Measurements from ENCODE around the gene NACA2.
A peak's percentile ranks its signal among the peaks of the same experiment; 100 is the strongest.
"Not testable (repeated sequence)": the region's sequence is repeated elsewhere in the genome, so short reads cannot be mapped to it uniquely, and the experiment has no call there.

NACA2 gene

DNA sequence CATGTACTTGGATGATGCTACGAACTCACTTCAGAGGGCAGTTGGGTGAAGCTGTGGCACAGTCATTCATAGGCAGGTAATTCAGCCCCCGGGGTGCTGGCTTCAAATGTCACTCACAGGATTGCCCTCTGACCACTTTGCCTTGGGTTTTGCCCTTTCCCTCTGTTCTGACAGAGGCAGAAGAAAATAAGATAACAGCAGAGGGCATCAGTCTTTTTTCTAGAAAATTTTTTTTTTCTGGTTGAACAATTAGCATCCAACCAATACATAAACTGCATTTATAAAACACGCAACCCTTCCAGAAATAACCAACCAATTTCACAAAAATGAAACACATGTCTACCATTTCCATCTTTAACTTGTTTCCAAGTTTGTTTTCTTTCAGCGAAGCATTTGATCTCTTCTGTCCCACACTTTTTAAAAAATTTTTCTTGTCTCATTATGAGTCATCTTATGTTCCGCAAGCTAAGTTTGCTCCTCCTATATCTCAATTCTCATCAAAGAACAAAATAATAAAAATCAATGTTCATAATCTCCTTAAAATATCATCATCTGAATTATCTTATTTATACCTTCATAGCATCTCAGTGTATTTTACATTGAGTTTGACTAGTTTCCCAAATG is 15.6 kb downstream of the NACA2 start:
- DNase-seq, result no peak

DNA sequence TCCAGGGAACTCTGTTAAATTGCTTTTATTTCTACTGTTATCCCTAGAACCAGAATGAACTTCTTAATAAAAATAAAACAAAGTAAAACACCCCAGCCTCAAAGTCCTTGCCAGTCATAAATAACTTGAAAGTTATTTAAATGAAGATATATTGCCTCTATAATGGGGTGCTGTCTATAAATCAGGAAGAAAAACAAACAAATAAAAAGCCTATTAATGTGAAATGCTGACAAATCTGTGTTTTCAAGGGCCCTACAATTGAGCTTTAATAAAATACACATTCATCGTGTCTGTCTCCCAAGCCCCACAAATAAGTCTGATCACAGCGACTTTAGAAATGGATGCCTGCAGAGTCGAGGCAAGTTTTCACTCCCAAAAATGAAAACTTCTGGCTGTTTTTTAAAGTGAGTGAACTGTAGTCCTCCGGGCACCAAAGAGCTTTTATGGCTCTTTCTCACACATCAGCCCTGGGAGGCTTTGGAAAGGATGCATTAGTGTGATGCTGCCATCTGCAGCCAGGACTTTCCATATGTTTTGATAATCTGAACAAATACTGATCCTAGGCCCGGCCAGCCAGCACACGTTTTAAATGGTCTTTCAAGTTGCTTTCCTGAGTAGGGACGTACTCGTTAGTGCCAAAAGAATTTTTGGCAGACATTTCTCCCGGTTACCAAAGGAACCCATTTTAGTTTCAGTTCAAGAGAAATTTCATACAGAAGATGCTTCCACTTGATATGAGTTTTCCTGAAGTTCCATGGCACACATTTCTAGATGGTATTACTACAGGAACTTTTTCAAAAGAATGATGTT is 16.3 kb downstream of the NACA2 start:
- peak; percentile 68 to 74 for DNase-seq

DNA sequence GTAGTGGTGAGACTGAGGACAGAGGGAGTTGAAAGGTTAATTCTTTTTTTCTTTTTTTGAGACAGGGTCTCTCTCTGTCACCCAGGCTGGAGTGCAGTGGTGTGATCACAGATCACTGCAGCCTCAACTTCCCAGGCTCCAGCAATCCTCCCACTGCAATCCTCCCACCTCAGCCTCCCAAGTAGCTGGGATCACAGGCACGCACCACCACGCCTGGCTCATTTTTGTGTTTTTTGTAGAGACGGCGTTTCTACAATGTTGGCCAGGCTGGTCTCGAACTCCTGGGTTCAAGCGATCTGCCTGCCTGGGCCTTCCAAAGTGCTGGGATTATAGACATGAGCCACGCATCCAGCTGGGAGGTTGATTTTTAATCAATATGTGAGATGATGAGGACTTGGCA is 18.5 kb downstream of the NACA2 start:
- DNase-seq, result not testable (repeated sequence)

DNA sequence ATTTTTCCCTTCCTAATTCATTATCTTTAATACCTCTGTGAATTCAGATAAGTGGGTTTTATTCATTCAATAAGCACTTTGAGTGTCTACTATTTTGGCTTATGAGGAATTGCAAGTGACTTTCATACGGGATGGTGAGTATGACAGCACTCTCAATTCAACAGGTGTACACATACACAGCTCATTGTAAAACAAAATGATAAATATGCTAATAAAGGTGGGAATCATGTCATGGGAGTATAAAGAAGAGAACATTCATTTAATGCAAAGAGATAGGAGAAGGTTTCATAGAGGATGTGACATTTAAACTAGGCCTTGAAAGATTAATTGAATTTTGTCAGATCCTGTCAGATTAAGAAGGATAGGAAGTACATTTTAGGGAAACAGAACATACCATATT is 19.4 kb downstream of the NACA2 start:
- no peak for DNase-seq

DNA sequence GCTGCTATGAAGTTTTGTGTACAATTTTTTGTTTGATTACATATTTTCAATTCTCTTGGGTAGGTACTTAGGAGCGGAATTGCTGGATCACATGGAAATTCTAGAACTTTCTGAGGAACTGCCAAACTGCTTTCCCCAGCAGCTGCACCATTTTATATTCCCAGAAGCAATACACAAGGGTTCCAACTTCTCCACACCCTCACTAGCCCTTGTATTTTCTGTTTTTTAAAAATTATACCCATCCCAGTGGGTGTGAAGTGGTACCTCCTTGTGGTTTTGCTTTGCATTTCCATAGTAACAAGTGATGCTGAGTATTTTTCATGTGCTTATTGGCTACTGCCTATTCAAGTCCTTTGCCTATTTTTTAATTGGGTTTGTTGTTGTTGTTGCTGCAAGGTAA is 20.9 kb downstream of the NACA2 start:
- DNase-seq, result no peak

DNA sequence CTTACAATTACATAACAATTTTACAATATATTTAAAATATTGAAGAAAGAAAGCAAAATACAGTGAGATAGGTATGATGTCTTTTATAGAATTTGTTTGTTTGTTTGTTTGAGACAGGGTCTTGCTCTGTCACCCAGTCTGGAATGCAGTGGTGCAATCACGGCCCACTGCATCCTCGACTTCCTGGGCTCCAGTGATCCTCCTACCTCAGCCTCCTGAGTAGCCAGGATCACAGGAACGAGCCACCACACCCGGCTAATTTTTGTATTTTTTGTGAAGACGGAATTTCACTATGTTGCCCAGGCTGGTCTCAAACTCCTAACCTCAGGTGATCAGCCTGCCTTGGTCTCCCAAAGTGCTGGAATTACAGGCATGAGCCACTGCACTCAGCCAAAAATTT is 21.5 kb downstream of the NACA2 start:
- not testable (repeated sequence) for DNase-seq

DNA sequence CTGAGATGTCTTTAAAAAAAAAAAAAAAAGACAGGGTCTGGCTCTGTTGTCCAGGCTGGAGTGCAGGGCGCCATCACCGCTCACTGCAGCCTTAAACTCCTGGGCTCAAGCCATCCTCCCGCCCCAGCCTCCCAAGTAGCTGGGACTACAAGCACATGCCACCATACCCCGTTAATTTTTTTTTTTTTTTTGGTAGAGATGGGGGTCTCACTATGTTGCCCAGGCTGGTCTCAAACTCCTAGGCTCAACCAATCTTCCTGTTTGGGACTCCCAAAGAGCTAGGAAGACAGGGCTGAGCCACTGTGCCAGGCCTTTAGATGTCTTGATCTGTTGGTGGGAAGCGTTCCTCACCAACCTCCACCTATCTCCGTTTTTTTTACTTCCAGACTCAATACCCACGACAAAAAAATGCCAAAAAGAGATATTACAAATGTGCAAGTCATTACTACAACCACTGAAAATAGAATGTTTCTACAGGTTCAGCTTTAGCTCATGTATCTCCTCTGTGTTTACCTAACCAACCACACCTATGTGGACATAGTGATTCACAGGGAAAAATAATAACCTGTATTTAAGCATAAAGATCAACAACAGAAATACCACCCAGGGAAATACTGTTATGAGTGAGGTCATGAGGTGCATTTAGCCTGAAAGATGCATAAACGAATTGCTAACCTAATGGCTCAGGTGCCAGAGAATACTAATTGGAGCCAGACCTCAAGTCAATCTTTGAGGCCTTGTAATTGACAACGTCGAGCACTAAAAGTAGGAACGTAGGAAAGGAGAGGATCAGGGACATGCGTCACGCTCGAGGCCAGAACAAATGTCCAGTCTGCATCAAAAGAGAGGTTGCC is 22.6 kb downstream of the NACA2 start:
- DNase-seq, result no peak

DNA sequence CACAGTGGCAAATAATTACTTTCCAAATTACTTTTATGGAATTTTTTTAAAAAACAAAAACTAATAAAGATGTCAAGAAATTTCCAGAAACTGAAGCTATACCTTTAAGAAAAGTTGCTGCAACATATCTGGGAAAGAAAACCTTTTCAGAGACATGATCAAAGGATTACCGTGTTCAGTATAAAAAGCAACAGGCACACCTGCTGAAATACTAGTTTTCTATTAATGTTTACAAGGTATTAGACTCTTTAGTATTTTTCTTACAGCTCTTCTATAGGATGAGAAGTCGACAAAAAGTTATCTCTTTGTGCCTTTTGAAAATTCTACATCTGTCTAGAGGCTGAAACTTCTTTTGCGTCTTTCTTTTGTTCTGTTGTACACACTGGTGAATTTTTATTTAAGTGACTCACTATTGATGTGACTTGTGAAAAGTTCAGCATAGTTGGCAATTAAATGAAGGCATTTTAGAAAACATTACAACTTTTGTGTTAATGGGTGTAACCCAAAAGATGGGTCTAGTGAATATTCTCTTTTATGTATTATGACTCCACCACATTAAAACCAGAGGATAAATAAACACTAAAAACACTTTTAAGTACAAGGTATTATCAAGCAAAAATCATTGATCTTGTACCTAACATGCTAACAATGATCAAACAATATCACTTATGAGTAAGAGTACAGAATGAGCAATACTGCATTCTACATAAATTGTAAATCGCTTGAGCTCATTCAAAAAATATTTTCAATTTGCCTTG is 23.8 kb downstream of the NACA2 start:
- DNase-seq, result no peak

DNA sequence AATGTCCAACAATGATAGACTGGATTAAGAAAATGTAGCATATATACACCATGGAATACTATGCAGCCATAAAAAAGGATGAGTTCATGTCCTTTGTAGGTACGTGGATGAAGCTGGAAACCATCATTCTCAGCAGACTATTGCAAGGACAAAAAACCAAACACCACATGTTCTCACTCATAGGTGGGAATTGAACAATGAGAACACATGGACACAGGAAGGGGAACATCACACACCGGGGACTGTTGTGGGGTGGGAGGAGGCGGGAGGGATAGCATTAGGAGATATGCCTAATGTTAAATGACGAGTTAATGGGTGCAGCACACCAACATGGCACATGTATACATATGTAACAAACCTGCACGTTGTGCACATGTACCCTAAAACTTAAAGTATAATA is 24.6 kb downstream of the NACA2 start:
- not testable (repeated sequence) for DNase-seq

DNA sequence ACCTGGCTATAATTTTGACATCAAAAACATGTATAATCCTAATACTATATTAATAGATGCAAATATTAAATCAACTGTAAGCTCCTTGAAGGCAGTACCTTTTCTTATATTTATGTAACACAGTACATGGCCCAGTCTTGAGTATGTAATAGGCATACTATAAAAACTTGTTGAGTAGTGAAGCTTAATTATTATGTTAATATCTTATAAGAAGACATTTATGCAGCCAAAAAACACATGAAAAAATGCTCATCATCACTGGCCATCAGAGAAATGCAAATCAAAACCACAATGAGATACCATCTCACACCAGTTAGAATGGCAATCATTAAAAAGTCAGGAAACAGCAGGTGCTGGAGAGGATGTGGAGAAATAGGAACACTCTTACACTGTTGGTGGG is 25.2 kb downstream of the NACA2 start:
- DNase-seq, result not testable (repeated sequence)

DNA sequence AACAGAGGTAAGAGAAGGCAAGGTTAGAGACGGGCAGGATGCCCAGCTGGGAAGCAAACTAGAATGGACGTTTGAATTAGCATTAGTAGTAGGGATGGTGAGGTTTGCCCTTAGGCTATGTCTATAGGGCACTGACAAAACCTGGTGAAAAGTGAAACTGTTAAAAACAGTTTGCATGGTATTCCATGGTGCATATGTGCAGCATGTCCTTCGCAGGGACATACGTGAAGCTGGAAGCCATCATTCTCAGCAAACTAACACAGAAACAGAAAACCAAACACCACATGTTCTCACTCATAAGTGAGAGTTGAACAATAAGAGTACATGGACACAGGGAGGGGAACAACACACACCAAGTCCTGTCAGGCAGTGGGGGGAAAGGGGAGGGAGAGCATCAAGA is 25.8 kb downstream of the NACA2 start:
- no peak for DNase-seq

DNA sequence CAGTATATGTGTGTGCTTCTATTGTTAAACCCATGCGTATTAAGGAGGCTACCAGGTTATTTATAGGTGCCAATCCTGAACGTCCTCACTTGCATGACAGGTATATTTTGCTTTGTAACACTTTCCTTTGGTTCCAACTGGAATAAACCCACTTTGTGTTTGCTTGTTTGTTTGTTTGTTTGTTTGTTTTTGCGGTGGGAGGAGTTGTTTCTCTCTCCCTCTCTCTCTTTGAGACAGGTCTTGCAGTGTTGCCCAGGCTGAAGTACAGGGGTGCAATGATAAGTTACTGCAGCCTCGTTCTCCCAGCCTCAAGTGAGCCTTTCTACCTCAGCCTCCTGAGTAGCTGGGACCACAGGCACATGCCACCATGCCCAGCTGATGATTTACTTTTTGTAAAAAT is 28.7 kb downstream of the NACA2 start:
- no peak for DNase-seq

DNA sequence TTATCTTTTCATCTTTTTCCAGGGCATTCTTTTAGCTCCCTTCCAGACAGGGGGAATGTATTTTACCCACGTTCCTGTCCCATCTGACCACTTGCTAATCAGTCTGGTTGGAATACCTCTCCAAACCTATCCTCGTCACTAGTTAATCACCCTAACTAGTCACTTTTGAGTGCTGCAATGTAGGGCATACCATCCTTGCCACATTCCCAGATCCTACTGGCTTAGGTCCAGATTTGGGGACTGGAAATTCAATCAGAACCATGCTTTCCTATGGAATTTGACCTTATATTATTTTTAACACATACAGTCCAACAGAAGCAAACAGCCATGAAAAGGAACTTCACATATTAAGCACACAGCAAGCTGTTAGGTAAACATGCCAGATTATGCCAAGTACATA is 29.7 kb downstream of the NACA2 start:
- DNase-seq, result no peak

DNA sequence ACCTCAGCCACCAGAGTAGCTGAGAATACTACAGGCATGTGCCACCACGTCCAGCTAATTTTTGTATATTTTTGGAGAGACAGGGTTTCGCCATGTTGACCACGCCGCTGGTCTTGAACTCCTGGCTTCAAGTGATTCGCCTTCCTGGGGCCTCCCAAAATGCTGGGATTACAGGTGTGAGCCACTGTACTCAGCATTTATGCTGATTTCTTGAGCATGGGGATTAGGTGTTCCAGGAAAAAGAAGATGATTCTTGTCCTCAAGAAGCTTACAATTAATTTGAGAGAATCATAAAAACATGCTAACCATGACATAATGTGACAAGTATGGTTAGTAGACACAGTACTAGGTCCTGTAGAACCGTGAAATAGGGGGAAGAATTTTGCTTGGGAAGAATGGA is 30.9 kb downstream of the NACA2 start:
- DNase-seq, result no peak

DNA sequence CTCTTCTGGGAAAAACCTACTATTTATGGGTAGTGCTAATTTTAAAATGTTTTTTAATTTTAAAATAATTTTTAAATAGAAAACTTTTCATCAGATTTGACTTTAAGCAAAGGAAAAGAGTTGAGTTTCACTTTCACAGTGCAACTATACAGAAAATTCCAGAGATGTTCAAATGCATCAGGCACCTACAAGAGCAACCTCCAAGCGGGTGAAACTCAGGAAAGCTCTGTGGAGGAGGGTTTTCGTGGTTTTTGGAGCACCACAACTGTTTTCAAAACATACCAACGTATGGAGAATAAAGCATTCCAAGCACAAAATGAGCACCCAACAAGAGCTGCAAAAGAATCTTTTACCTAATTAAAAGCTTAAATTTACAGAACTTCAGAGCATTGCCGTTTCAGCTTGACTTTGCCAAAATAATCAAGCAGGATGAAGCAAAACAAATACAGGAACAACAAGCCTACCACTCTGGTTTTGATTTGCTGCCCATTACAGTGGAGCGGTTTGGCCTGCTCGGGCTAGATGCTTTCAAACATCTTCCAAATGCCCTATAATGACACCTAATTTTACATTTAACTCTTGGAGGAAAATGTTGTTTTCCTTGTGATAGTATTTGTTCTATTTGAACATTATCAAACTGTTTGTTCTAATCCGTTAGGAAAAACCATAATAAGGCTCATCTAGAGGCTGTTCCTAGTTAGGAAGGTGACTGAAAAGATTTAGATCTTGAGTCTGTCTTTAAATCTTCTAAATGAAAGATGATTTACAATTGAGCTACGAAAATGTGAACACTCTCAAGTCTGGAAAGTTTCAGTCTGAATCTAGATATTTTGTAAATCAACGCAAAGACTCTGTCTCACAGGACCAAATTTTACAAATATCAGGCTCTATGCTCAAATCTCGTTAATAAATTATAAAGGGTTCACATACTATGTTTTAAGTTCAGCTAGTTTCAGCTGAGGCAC is 34.5 kb downstream of the NACA2 start:
- DNase-seq, result no peak

DNA sequence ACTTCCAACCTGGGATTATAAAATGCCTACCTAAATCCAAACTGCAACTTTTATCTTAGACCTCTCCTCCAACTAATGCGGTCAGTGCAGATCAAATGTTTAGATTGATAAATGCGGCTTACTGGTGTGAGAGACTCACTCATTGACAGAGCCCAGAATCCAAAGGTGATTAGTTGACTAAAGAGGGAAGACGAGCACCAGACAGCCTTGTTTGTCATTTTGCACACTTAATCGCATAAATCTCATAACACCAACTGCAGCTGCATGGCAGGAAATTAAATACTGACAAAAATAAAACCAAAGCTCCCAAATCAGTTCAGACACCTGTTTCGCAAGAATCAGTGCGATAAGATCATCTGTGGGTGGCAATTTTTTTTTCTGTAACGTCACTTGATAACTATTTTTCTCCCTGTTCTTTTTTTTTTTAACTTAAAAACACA is 35.9 kb downstream of the NACA2 start:
- DNase-seq, result no peak

DNA sequence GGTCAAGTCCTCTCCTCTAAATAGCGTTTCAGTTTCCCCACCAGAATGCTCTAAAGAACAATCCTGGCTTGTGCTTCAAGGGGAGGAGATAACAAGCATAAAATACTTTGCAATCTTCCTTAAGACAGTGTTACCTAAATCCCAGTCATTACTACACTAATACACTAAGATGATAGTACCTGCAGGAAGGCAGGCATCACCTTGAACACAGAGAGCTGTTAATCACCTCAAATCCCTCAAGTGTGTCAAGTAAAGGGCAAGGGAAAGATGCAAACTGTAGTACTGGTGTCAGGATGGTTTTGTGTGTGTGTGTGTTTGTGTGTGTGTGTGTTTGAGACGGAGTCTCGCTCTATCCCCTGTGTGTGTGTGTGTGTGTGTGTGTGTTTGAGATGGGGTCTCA is 36.8 kb downstream of the NACA2 start:
- DNase-seq, result no peak

DNA sequence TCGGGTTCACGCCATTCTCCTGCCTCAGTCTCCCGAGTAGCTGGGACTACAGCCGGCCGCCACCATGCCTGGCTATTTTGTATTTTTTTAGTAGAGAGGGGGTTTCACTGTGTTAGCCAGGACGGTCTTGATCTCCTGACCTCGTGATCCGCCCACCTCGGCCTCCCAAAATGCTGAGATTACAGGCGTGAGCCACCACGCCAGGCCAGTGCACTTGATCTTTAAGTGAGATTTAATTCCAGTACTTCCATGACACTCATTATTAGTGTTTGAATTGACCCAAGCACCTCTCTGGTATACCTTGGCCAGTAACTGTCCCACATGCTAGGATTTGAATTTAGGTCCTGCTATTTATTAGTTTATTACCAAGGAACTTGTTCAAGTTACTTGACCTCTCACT is 38.5 kb downstream of the NACA2 start:
- not testable (repeated sequence) for DNase-seq

DNA sequence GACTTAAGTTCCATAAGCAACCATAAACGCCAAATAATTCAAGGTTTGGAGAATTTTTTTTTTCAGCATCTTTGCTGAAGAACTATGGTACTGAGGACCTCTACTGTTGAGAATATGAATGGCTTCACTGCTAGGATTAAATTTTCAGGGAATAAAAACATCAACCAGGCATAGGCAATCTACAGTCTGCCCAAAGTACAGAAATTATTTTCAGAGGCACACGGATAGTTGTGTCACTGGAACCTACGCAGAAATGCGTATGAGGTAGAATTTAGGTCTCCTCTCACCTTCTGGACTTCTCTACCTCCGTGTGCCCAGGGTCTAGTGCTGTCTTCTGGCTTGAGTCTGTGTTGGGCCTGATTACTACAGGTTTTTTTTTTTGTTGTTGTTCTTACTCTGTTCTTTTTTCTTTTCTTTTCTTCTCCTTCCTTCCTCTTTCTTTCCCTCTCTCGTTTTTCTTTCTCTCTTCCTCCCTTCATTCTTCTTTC is 39.7 kb downstream of the NACA2 start:
- peak in 1 of 2 experiments; percentile 55 for DNase-seq

DNA sequence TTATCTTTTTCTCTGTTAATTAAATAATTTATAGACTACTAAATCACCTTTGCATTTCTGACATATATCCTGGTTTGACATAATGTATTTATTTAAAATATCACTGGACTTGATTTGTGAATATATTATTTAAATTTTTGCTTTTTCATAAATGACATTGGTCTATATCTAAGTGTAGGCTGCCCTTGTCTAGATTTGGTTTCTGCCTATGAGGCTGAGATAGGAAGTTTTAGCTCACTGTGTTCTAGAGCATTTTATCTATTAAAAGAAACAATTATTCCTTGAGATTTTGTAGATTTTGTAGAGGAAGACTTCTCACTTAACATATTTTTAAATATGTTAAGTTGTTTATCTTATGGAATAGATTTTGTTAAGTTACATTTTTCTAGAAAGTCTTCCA is 43.9 kb downstream of the NACA2 start:
- no peak for DNase-seq

DNA sequence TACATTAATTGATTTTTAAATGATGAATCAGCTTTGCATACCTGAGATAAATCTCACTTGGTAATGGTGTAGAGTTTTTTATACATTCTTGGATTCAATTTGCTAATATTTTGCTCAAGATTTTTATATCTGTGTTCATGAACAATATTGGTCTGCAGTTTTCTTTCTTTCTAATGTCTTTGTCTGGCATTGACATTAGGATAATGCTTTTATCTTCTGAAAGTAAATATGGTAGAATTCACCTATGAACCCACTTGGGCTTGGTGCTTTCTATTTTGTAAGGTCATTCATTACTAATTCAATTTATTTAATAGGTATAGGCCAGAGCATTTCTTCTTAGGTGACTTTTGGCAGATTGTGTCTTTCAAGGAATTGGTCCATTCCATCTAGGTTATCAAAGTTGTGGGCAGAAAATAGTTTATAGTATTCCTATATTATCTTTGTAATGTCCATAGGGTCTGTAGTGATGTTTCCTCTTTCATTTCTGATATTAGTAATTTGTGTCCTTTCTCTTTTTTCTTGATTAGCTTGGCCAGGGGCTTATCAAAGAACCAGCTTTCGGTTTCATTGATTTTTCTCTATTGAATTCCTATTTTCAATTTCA is 45.6 kb downstream of the NACA2 start:
- DNase-seq, result no peak
